Measurements from ENCODE around the gene DAZAP2. TPM values are rescaled to one million over a fixed set of nuclear protein-coding genes. Genes with fewer than 3 reads are reported as not detected.
"Not testable (repeated sequence)": the region's sequence is repeated elsewhere in the genome, so short reads cannot be mapped to it uniquely, and the experiment has no call there.

Gene DAZAP2
- total RNA-seq, 1 donor = 139 TPM

GRCh38 chr12:51224625-51225024, 14.0 kb upstream of the DAZAP2 start:
- TF ChIP-seq CTCF (IDR thresholded peaks at IDR 0.05; ENCODE audit: insufficient read depth, low read depth, low read length) = no peak
- no peak for DNase-seq (ENCODE audit: low read depth)
- no peak overlapping the region for H3K4me3 ChIP-seq (ENCODE audit: low read depth, low read length)

GRCh38 chr12:51225234-51225633, 13.4 kb upstream of the DAZAP2 start:
- H3K4me3 ChIP-seq (ENCODE audit: low read depth, low read length) = no peak overlapping the region
- TF ChIP-seq CTCF (IDR thresholded peaks at IDR 0.05; ENCODE audit: insufficient read depth, low read depth, low read length) = no peak
- no peak for DNase-seq (ENCODE audit: low read depth)

- DNase-seq (ENCODE audit: low read depth) = no peak
- no peak for TF ChIP-seq CTCF (IDR thresholded peaks at IDR 0.05; ENCODE audit: insufficient read depth, low read depth, low read length)
- no peak overlapping the region for H3K4me3 ChIP-seq (ENCODE audit: low read depth, low read length)
These were observed 12.9 kb upstream of the DAZAP2 start for GRCh38 chr12:51225771-51226170.

GRCh38 chr12:51227112-51227511, 11.5 kb upstream of the DAZAP2 start:
- not testable (repeated sequence) for DNase-seq (ENCODE audit: low read depth); H3K4me3 ChIP-seq (ENCODE audit: low read depth, low read length)

GRCh38 chr12:51227962-51228361, 10.7 kb upstream of the DAZAP2 start:
- no peak for DNase-seq (ENCODE audit: low read depth)
- no peak for TF ChIP-seq CTCF (IDR thresholded peaks at IDR 0.05; ENCODE audit: insufficient read depth, low read depth, low read length)
- no peak overlapping the region for H3K4me3 ChIP-seq (ENCODE audit: low read depth, low read length)

- H3K4me3 ChIP-seq (ENCODE audit: low read depth, low read length) = no peak overlapping the region
- no peak for TF ChIP-seq CTCF (IDR thresholded peaks at IDR 0.05; ENCODE audit: insufficient read depth, low read depth, low read length)
- DNase-seq (ENCODE audit: low read depth) = no peak
These were observed 9.4 kb upstream of the DAZAP2 start for GRCh38 chr12:51229116-51229809.

GRCh38 chr12:51232642-51233041, 6.0 kb upstream of the DAZAP2 start:
- TF ChIP-seq CTCF (IDR thresholded peaks at IDR 0.05; ENCODE audit: insufficient read depth, low read depth, low read length) = no peak
- no peak for DNase-seq (ENCODE audit: low read depth)
- H3K4me3 ChIP-seq (ENCODE audit: low read depth, low read length) = no peak overlapping the region

Measured in fibroblast of villous mesenchyme (primary cell).